GM21825 (cell line): ENCODE measurements around the gene RRN3.
A peak's percentile ranks its signal among the peaks of the same experiment; 100 is the strongest.
"Not testable (repeated sequence)": the region's sequence is repeated elsewhere in the genome, so short reads cannot be mapped to it uniquely, and the experiment has no call there.

Experiments
- ATAC-seq: cut with Tn5 transposase; IDR thresholded peaks from one replicate; pipeline ENCODE4 v1.9.1; 2021; ENCODE audit warnings: mild to moderate bottlenecking, moderate library complexity; ENCODE audit not compliant: unreplicated experiment

The RRN3 gene

GRCh38 chr16:15093955-15094827 lies at the start of gene RRN3:
RRN3 (minus strand) TSS chr16:15094272; CDS start chr16:15094233, 39 bp downstream.
- peak; percentile 98 for ATAC-seq

- not testable (repeated sequence) for ATAC-seq
Observed at GRCh38 chr16:15143601-15144091, 49.6 kb upstream of the RRN3 start.

GRCh38 chr16:15142891-15143600 lies 49.0 kb upstream of the RRN3 start:
- not testable (repeated sequence) for ATAC-seq

- ATAC-seq = not testable (repeated sequence)
Observed at GRCh38 chr16:15142107-15142890, 48.2 kb upstream of the RRN3 start.

GRCh38 chr16:15141586-15141985 lies 47.5 kb upstream of the RRN3 start:
- ATAC-seq = no peak

GRCh38 chr16:15140444-15141365 lies 46.6 kb upstream of the RRN3 start:
- not testable (repeated sequence) for ATAC-seq

- not testable (repeated sequence) for ATAC-seq
Observed at GRCh38 chr16:15137514-15137913, 43.4 kb upstream of the RRN3 start.

- ATAC-seq = not testable (repeated sequence)
Observed at GRCh38 chr16:15135483-15136360, 41.6 kb upstream of the RRN3 start.

- ATAC-seq = not testable (repeated sequence)
Observed at GRCh38 chr16:15134752-15135482, 40.8 kb upstream of the RRN3 start.

GRCh38 chr16:15133554-15133953 lies 39.5 kb upstream of the RRN3 start:
- ATAC-seq = not testable (repeated sequence)

- not testable (repeated sequence) for ATAC-seq
Observed at GRCh38 chr16:15132719-15133428, 38.8 kb upstream of the RRN3 start.

- not testable (repeated sequence) for ATAC-seq
Observed at GRCh38 chr16:15130943-15131700, 37.0 kb upstream of the RRN3 start.

GRCh38 chr16:15130256-15130932 lies 36.3 kb upstream of the RRN3 start:
- not testable (repeated sequence) for ATAC-seq

- ATAC-seq = not testable (repeated sequence)
Observed at GRCh38 chr16:15127641-15128425, 33.8 kb upstream of the RRN3 start.

- not testable (repeated sequence) for ATAC-seq
Observed at GRCh38 chr16:15100372-15100987, 6.4 kb upstream of the RRN3 start.
